ENCODE measurements around the gene PDGFD.

DNA sequence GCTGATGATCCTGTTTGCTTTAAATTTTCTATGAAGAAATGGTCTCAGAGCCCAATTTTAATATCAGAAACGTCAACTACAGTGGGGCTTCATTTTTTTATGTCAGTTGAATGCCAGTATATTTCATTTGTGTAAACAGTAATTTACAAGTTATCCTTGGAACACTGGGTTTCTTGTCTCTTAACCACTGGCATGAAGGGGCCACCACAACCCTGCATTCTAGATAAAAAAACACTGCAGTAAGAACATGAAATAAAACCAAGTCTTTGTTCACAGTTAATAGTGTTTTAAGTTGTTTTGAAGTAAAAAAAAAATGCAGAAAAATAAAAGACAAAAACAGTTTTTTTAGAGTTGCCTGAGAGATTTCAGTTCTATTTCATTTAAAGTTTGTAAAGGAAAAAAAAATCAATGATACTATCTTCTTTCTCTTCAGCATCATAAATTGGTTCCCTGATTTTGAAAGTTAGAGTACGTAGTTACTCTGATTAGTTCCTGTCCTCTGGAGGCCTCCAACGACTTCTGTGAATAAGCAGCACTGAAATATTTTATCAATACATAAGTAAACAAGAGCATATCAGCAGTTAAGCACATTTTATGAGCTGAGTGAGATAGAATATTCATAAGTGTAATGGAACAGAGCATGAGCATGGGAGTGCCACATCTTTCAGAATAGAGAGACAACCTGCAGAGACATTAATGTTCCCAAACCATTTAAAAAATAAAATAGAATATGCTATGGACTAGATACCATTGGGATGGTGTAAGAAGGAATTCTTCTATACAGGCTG is 135.3 kb downstream of the PDGFD start:
- no peak for TF ChIP-seq POLR2AphosphoS5 (IDR thresholded peaks at IDR 0.05; ENCODE audit: low read depth, low read length)
- no peak for TF ChIP-seq POLR2A (IDR thresholded peaks at IDR 0.05; ENCODE audit: low read depth, low read length)

All from GM12892 (cell line).